ENCODE data around the gene TNFSF8.

DNA sequence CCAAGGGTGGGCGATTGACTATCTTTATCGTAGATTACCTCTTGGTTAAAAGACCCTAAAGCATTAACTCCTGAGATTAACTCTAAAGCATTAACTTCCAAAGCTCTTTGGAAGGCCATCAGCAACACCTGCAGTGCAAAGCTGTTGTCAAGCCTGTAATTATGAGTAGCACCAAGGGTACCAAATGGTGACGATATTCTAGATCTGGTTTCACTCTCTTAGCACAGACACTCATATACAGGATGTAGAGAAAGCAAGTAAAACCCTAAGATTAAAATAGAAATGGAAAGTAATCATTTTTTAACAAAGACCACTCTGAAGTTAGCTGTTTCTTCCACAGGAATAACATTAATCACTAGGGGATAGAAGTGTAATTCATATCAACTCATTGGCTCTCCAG lies 29.9 kb upstream of the TNFSF8 start:
- TF ChIP-seq, protein P1, sequence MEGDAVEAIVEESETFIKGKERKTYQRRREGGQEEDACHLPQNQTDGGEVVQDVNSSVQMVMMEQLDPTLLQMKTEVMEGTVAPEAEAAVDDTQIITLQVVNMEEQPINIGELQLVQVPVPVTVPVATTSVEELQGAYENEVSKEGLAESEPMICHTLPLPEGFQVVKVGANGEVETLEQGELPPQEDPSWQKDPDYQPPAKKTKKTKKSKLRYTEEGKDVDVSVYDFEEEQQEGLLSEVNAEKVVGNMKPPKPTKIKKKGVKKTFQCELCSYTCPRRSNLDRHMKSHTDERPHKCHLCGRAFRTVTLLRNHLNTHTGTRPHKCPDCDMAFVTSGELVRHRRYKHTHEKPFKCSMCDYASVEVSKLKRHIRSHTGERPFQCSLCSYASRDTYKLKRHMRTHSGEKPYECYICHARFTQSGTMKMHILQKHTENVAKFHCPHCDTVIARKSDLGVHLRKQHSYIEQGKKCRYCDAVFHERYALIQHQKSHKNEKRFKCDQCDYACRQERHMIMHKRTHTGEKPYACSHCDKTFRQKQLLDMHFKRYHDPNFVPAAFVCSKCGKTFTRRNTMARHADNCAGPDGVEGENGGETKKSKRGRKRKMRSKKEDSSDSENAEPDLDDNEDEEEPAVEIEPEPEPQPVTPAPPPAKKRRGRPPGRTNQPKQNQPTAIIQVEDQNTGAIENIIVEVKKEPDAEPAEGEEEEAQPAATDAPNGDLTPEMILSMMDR (IDR thresholded peaks at IDR 0.05), result no peak
- TF ChIP-seq POLR2AphosphoS5 (IDR thresholded peaks at IDR 0.05), result no peak

Measured in prostate gland (tissue), 2 donors.